Inferior parietal cortex (tissue), 1 donor: Measurements from ENCODE around the gene POLN.

Source experiments
- DNase-seq: peaks from one replicate; pipeline ENCODE4 v3.0.0-alpha.2; 2016; ENCODE audit errors: extremely low spot score

Gene POLN

GRCh38 chr4:2241410-2242353 is at the start of gene POLN, which contains the start of gene HAUS3:
TSS of gene POLN (minus strand) at chr4:2242121. CDS start at chr4:2229231, 12,890 bp downstream.
TSS of gene HAUS3 (minus strand) at chr4:2242121. CDS start at chr4:2240946, 1,175 bp downstream.
- peak; percentile 97 for DNase-seq

GRCh38 chr4:2290974-2291704 is 49.2 kb upstream of the POLN start:
- peak; percentile 47 for DNase-seq

- no peak for DNase-seq
Observed at GRCh38 chr4:2290488-2290887, 48.6 kb upstream of the POLN start.

- no peak for DNase-seq
Observed at GRCh38 chr4:2289955-2290333, 48.0 kb upstream of the POLN start.

GRCh38 chr4:2289311-2289954 is 47.5 kb upstream of the POLN start:
- DNase-seq, result no peak

- no peak for DNase-seq
Observed at GRCh38 chr4:2288051-2288541, 46.2 kb upstream of the POLN start.

- no peak for DNase-seq
Observed at GRCh38 chr4:2287594-2287915, 45.6 kb upstream of the POLN start.

GRCh38 chr4:2286904-2287593 is 45.1 kb upstream of the POLN start:
- no peak for DNase-seq

- DNase-seq, result no peak
Observed at GRCh38 chr4:2285613-2286381, 43.9 kb upstream of the POLN start.

- DNase-seq, result no peak
Observed at GRCh38 chr4:2284934-2285612, 43.2 kb upstream of the POLN start.

GRCh38 chr4:2284161-2284933 is 42.4 kb upstream of the POLN start:
- DNase-seq, result no peak

- DNase-seq, result no peak
Observed at GRCh38 chr4:2283199-2283711, 41.3 kb upstream of the POLN start.

GRCh38 chr4:2281575-2282343 is 39.8 kb upstream of the POLN start:
- no peak for DNase-seq

- DNase-seq, result peak; percentile 44
Observed at GRCh38 chr4:2280531-2281300, 38.8 kb upstream of the POLN start.

GRCh38 chr4:2277956-2278355 is 36.0 kb upstream of the POLN start:
- DNase-seq, result no peak

GRCh38 chr4:2276581-2277325 is 34.8 kb upstream of the POLN start:
- DNase-seq, result no peak
